Endodermal cell (in vitro differentiated cells): ENCODE measurements around the gene BAZ1B. TPM values are rescaled to one million over a fixed set of nuclear protein-coding genes. Genes with fewer than 3 reads are reported as not detected.
A peak's percentile ranks its signal among the peaks of the same experiment; 100 is the strongest.

Experiments used
- DNase-seq: peaks from one replicate; pipeline ENCODE4 v3.0.0-alpha.2; 2017
- H3K27ac ChIP-seq: 2 replicates; pipeline ENCODE4 v1.5.1; 2013; ENCODE audit warnings: mild to moderate bottlenecking, low read depth, low read length, moderate library complexity
- H3K27me3 ChIP-seq: 2 replicates; pipeline ENCODE4 v1.6.1; 2013; ENCODE audit warnings: mild to moderate bottlenecking, low read length, moderate library complexity; ENCODE audit not compliant: insufficient read depth, control insufficient read depth, poor library complexity, severe bottlenecking
- H3K36me3 ChIP-seq: 2 replicates; pipeline ENCODE4 v1.7.0; 2013; ENCODE audit warnings: mild to moderate bottlenecking, low read length, moderate library complexity; ENCODE audit not compliant: control insufficient read depth, insufficient read depth
- H3K4me1 ChIP-seq: one replicate; pipeline ENCODE4 v1.7.0; 2013; ENCODE audit warnings: low read length; ENCODE audit not compliant: control insufficient read depth, insufficient read depth
- H3K4me3 ChIP-seq: 2 replicates; pipeline ENCODE4 v1.5.1; 2013; ENCODE audit warnings: mild to moderate bottlenecking, low read length, moderate library complexity
- H3K9ac ChIP-seq: 2 replicates; pipeline ENCODE4 v1.6.1; 2013; ENCODE audit warnings: mild to moderate bottlenecking, low read length, moderate library complexity; ENCODE audit not compliant: poor library complexity, severe bottlenecking; ENCODE audit errors: extremely low read depth
- H3K9me3 ChIP-seq: 2 replicates; pipeline ENCODE4 v1.6.1; 2013; ENCODE audit warnings: mild to moderate bottlenecking, low read length, moderate library complexity; ENCODE audit not compliant: control insufficient read depth
- H3K27ac Mint-ChIP-seq: 2 replicates; pipeline ENCODE4 v1.8.0; 2020; ENCODE audit warnings: mixed read lengths
- H3K27me3 Mint-ChIP-seq: 2 replicates; pipeline ENCODE4 v1.8.0; 2021; ENCODE audit warnings: mild to moderate bottlenecking, mixed read lengths; ENCODE audit not compliant: insufficient read depth
- H3K36me3 Mint-ChIP-seq: 2 replicates; pipeline ENCODE4 v1.8.0; 2020; ENCODE audit warnings: low read depth, mixed read lengths
- H3K4me1 Mint-ChIP-seq: 2 replicates; pipeline ENCODE4 v1.8.0; 2020; ENCODE audit warnings: mixed read lengths
- H3K4me3 Mint-ChIP-seq: 2 replicates; pipeline ENCODE4 v1.8.0; 2020; ENCODE audit warnings: mild to moderate bottlenecking, moderate library complexity, mixed read lengths
- H3K9me3 Mint-ChIP-seq: 2 replicates; pipeline ENCODE4 v1.8.0; 2020; ENCODE audit warnings: mild to moderate bottlenecking, mixed read lengths
- WGBS, 2 experiments: methylation state at CpG; one replicate each; pipeline versions ENCODE4 v1.1.5 to v1.1.7; 2013; ENCODE audit warnings: missing lambda C conversion rate in 2 of 2, mixed read lengths in 1 of 2; ENCODE audit not compliant: insufficient coverage in 1 of 2, insufficient read length in 1 of 2; 5-methylcytosine and 5-hydroxymethylcytosine counted together
- total RNA-seq, 2 donors: library from RNA; stranded (reverse); fragmentation: NEBNext Ultra II Directional in 1 of 2; extraction: Animal tissue kit (Norgen Biotek cat#: 25700) in 1 of 2; gene quantifications; 2 replicates in 1 of 2; 3 replicates in 1 of 2; pipeline ENCODE4 v1.2.1, GENCODE V29; 2021
- TF ChIP-seq, protein P1 (sequence below): fragments of 200-600 bp; sonication (generic); conservative IDR thresholded peaks from 2 replicates; pipeline ENCODE4 v1.5.0; 2021; ENCODE audit warnings: antibody characterized with exemption, mild to moderate bottlenecking

Gene BAZ1B
- total RNA-seq, 2 donors from 2014 or later = 66.4 to 72.1 TPM

DNA sequence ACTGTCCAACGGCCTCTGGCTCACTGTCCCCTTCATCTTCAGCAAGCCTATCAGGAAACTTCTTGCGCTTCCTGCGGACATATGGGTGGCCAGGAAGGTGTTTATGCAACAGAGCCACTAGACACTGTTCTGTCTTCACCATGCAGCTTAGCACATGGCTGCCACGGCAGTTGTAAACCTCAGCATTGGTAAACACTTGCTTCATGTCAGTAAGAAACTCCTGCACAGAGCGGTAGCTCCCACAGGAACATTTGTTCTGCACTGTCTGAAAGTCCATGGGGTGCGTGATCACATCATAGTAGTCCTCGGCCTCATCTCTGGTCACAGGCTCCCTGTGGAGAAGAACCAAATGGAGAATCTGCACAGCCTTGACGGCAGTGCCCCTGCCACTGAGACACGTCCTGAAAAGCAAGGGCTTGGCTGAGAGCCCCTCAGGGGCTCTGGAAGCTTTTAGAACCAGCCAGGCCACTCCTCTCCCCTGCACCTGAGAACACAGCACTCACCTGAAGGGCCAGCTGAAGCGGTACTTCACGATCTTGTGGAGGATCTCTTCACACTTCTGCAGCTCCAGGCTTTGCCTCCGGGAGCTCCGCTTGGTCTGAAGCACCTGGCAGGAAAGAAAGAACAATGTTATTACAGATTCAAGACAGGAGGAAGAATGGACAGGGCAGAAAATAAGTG, 79.7 kb downstream of the BAZ1B start:
- no peak overlapping the region for H3K9ac ChIP-seq
- no peak for DNase-seq
- no peak overlapping the region for H3K4me3 ChIP-seq
- no peaks in the 10 kb centered on the region for H3K27me3 ChIP-seq
- 94 to 97% methylated on average over 12 to 13 of the region's 13 CpGs for WGBS, 2 experiments
- no peaks in the 10 kb centered on the region for H3K9me3 ChIP-seq
- no peak overlapping the region for H3K27ac ChIP-seq
- Mint-ChIP-seq H3K36me3 (peaks cover 72% of the 10 kb centered on the region), H3K27ac (peak overlapping the region; percentile 38), H3K4me1 (no peaks in the 10 kb centered on the region), H3K27me3 (no peaks in the 10 kb centered on the region), H3K9me3 (no peaks in the 10 kb centered on the region), H3K4me3 (no peak overlapping the region)
- H3K4me1 ChIP-seq = no peaks in the 10 kb centered on the region
- TF ChIP-seq, protein P1, sequence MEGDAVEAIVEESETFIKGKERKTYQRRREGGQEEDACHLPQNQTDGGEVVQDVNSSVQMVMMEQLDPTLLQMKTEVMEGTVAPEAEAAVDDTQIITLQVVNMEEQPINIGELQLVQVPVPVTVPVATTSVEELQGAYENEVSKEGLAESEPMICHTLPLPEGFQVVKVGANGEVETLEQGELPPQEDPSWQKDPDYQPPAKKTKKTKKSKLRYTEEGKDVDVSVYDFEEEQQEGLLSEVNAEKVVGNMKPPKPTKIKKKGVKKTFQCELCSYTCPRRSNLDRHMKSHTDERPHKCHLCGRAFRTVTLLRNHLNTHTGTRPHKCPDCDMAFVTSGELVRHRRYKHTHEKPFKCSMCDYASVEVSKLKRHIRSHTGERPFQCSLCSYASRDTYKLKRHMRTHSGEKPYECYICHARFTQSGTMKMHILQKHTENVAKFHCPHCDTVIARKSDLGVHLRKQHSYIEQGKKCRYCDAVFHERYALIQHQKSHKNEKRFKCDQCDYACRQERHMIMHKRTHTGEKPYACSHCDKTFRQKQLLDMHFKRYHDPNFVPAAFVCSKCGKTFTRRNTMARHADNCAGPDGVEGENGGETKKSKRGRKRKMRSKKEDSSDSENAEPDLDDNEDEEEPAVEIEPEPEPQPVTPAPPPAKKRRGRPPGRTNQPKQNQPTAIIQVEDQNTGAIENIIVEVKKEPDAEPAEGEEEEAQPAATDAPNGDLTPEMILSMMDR = no peak
- peaks cover 72% of the 10 kb centered on the region for H3K36me3 ChIP-seq

DNA sequence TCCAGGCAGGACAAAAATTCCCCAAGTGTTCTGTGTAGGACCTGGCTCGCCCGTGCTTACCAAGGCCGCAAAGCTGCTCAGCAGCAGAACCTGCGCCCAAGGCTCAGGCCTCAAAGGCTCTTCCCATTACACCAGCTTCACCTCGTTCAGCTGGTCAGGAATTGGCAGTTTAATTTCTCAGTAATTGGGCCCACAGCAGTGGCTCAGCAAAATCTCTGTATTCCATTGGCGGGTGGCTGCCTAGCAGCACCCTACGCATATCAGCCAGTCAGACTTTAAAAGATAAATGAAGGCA, 82.7 kb downstream of the BAZ1B start:
- no peaks in the 10 kb centered on the region for H3K9me3 ChIP-seq
- DNase-seq = no peak
- H3K27ac Mint-ChIP-seq = peak overlapping the region; percentile 74
- no peaks in the 10 kb centered on the region for H3K4me1 ChIP-seq
- no peaks in the 10 kb centered on the region for H3K4me1 Mint-ChIP-seq
- peaks cover 6% of the 10 kb centered on the region for H3K9me3 Mint-ChIP-seq
- H3K36me3 ChIP-seq = peaks cover 43% of the 10 kb centered on the region
- no peak overlapping the region for H3K4me3 ChIP-seq
- peaks cover 50% of the 10 kb centered on the region for H3K36me3 Mint-ChIP-seq
- TF ChIP-seq, protein P1 = no peak
- WGBS, 2 experiments = 95 to 98% methylated on average over 7 of the region's 7 CpGs
- no peaks in the 10 kb centered on the region for H3K27me3 ChIP-seq
- peak overlapping the region; percentile 63 for H3K27ac ChIP-seq
- H3K4me3 Mint-ChIP-seq = no peak overlapping the region
- no peak overlapping the region for H3K9ac ChIP-seq
- peaks cover 15% of the 10 kb centered on the region for H3K27me3 Mint-ChIP-seq

DNA sequence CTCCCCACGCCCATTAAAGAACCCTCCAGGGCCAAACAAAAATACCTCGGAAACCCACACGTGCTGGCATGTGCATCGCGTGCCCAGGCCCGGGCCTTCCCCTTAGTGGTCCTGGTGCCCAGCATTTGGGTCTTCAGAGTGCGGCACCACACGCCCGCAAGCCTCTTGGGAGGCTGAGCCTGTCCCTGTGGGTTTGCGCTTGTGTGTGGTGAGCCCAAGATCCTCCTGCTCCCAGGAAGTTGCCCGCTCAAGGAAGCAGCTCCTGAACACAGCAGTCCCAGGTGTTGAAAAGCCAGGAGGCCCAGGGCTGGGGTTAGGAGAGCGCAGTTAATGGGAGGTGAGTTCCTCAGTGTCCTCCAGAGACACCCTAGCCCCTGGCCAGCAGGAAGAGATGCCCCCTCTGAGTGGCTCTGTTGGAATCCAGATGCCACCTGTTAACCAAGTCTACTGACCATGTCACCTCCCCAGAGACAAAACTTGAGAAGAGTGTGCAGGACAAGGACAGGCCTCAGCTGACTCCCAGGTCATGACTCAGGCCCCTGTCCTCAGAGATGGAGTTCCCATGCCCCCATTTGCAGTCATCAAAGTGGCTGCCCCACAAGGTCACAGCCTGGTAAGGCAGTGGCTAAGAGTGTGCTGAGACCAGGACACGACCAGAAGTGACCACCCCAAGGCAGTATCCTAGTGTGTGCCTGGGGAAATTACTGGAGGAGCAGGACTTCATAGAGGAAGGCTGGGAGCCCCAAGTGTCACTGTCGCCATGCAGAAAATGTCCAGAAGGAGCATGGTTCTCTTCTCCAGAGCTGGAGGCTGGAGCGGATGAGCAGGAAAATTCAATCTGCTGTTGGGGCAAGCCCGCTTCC, 83.3 kb downstream of the BAZ1B start:
- peak overlapping the region; percentile 83 for H3K27ac Mint-ChIP-seq
- H3K36me3 Mint-ChIP-seq = peaks cover 44% of the 10 kb centered on the region
- Histone ChIP-seq H3K36me3 (peaks cover 37% of the 10 kb centered on the region), H3K9ac (no peak overlapping the region), H3K4me1 (no peaks in the 10 kb centered on the region), H3K27me3 (peaks cover 4% of the 10 kb centered on the region), H3K9me3 (no peaks in the 10 kb centered on the region), H3K27ac (peak overlapping the region; percentile 63), H3K4me3 (no peak overlapping the region)
- no peaks in the 10 kb centered on the region for H3K4me1 Mint-ChIP-seq
- H3K27me3 Mint-ChIP-seq = peaks cover 18% of the 10 kb centered on the region
- WGBS, 2 experiments = 93 to 98% methylated on average over 7 to 16 of the region's 16 CpGs
- peaks cover 6% of the 10 kb centered on the region for H3K9me3 Mint-ChIP-seq
- TF ChIP-seq, protein P1 = no peak
- peak; percentile 57 for DNase-seq
- H3K4me3 Mint-ChIP-seq = no peak overlapping the region
